ENCODE measurements around the gene TIAM2.
"Not testable (repeated sequence)": the region's sequence is repeated elsewhere in the genome, so short reads cannot be mapped to it uniquely, and the experiment has no call there.

TIAM2 gene

DNA sequence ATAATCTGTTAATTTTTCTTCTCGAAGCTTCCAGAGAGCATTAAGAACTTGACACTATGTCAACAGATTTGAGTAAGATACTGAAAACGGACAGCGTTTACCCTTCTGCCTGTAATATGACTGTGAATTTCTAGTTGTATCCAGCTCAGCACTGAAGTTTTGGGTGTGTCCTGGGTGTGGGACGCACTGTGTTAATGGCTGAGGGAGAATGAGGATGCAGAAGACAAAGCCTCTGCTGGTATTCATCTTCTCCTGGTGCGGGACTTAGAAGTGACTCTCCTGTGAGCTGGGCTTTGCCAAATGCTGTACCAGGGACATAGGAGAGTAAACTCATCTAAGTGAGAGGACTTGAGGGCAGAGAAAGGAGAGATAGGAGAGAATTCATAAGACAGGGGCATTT is 178.4 kb downstream of the TIAM2 start:
- DNase-seq, result no peak

GRCh38 chr6:155174576-155175211 is 179.6 kb downstream of the TIAM2 start:
- peak; percentile 22 for DNase-seq

GRCh38 chr6:155177363-155177961 is 182.3 kb downstream of the TIAM2 start:
- peak; percentile 14 for DNase-seq

DNA sequence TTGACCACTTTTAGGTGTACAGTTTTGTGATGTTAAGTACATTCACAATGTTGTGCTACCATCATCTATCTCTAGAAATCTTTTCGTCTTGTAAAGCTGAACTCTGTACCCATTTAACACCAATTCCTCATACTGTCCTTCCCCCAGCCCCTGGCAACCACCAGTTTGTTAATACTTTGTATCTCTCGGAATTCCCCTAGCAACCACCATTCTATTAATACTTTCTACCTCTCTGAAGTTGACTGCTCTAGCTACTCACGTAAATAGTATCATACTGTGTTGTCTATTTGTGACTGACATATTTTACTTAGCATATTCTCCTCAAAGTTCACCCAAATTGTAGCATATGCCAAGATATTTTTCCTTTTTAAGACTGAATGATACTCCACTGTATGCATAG is 186.4 kb downstream of the TIAM2 start:
- DNase-seq, result no peak

DNA sequence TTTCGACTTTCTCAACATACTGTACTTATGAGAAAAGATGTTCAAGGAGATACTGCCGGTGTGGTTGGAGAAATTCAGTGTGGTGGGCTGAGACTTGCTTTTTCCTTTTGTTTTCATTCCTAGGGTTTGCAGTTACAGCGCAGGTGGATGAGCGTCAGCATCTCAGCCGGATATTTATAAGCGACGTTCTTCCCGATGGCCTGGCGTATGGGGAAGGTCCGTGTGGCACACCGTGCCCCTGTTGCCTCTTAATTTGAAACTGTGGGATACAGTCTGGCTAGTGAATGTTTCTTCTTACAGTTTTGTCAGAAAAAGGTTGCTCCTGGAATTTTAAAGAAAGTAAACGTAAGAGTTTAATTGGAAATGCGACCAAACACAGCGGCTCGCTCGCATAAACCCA is 187.0 kb downstream of the TIAM2 start:
- DNase-seq, result no peak

DNA sequence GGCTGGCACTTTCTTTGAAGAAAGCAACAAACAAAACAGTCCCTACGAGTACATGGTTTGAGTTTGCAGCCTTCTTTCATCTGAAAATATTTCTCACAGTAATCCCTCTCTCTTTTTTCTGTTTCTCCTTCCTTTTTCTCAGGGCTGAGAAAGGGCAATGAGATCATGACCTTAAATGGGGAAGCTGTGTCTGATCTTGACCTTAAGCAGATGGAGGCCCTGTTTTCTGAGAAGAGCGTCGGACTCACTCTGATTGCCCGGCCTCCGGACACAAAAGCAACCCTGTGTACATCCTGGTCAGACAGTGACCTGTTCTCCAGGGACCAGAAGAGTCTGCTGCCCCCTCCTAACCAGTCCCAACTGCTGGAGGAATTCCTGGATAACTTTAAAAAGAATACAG is 188.0 kb downstream of the TIAM2 start:
- no peak for DNase-seq

DNA sequence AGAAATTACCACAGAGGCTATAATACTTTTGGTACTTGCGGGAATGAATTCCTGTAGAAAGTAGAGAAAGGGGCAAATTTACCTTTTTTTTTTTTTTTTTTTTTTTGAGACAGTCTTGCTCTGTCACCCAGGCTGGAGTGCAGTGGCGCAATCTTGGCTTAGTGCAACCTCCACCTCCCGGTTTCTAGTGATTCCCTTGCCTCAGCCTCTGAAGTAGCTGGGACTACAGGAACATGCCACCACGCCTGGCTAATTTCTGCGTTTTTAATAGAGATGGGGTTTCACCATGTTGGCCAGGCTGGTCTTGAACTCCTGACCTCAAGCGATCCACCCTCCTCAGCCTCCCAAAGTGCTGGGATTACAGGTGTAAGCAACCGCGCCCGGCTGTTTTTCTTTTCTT is 189.9 kb downstream of the TIAM2 start:
- not testable (repeated sequence) for DNase-seq

DNA sequence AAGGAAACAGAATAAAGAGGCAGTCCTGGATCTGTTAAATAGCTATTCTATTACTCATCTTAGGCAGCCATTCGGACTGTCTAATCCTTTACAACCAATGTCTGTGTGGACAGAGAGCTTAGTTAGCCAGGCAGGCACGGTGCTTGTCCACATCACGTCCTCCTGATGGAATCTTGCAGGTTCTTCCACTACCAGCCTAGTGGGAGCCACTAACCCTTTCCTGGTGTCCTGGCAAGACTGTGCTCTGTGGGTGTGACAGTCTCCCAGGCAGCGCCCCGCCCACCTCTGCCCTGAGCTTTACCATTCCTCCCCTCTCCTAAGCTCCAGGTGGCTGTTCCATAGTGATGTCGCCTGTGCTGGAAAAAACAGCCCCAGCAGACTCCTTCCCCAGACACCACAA is 190.4 kb downstream of the TIAM2 start:
- DNase-seq, result no peak

GRCh38 chr6:155186052-155186658 is 191.0 kb downstream of the TIAM2 start:
- DNase-seq, result no peak

GRCh38 chr6:155187106-155187505 is 192.0 kb downstream of the TIAM2 start:
- no peak for DNase-seq

- DNase-seq, result no peak
Measured at GRCh38 chr6:155187994-155188706, 193.0 kb downstream of the TIAM2 start.

DNA sequence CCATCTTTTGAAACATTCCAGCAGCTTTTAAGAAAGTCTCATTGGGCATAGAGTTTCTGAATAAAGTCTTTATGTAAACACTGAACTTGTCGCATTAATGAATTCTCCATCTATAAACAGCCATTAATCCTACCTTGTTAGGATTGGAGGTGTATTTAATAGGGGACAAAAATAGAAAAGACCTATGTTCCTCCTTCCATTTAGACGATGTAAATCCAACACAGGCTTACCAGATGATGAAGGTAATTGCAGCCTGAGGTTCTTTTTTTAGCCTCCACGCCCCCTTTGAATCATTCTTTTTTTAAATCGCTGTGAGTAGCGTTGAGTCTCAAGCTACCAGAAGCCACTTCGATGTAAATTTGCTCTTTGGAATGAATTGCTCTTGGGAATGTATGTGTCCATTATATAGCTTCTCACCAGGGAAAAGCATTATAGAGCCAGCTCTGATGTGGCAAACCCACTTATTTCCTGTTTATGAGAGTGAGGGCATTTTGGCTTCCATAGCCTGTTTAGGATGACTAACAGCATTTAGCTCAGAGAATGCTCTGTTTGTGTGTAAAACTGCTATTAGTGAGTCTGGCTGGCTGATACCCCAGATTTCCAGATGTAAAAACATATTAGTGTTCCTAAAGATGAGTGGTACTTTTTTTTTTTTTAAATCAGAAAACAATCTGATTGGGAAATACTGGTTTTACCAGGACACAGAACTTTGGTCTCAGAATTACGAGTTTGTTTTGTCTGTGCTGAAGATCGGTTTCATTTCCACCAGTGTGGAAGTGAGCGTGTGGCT is 193.8 kb downstream of the TIAM2 start:
- no peak for DNase-seq

GRCh38 chr6:155190677-155191076 is 195.6 kb downstream of the TIAM2 start:
- no peak for DNase-seq

- no peak for DNase-seq
Measured at GRCh38 chr6:155193526-155193925, 198.4 kb downstream of the TIAM2 start.

DNA sequence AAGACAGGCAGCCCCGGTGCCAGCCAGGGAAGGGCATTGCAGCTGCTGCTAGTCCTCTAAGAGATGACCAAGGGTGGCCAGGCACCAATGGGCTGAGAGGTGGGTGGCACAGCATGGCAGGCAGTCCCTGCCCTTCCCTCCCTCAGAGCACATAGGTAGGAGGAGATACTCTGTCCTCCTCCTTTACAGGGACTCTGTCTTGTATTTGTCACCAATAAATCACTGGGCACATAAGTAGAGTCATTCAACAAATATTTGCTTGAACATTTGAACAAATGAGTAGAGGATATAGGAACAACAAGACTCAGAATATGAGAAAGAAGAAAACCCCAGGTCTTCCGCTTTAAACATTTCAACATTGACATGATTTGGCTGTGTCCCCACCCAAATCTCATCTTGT is 199.3 kb downstream of the TIAM2 start:
- no peak for DNase-seq

DNA sequence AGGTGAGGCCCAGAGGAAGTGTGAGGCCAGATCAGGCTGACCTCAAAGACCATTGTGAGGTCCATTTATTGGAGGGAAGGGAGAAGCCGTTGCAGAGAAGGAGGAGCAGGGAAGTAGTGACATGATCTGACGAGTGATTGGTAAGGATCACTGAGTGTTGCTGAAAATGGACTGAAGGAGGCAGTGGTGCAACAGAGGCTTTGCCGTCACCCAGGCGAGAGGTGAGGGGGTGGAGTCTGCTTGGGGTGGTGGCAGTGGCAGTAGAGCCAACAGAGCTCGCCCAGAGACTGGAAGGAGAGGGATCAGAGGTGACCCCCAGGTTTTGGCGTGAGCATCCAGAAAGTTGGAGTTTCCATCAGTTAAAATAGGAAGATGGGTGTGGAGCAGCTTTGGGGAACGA is 200.8 kb downstream of the TIAM2 start:
- DNase-seq, result no peak

DNA sequence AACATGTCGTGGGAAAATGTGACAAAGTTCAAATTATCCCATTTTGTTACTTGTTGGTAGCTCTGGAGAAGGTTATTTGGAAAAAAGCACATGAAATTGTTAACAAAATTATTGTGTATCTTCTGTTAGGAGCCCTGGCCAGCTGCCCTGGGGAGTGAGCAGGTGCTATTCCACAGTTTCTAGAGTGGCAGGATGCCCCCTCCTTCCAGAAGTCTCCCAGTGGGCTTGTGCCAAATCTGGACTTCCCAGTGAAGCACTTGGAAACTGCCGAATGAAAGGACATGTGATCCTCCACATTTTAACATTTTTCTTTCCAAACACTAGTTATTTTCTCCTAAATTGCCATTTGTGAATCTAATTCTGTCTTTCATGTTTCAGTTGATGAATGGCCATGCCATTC is 201.8 kb downstream of the TIAM2 start:
- no peak for DNase-seq

DNA sequence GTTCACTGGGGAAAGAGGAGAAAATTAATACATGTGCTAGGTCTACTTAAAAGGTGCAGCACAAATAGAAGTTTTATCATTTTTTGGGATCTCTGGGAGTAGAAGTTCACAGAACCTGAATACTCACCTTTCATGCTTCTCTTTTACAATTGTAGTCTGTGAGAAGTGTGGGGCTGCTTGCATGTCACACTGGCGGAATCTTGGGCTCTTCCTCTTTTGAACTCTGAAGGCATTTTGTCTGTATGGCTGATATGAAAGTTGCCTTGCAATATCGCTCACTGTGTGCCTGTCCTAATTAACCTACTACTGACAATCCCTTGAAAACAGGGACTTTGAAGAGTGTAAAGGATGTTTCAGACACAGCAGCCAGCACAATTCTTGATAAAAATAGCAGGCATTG is 202.8 kb downstream of the TIAM2 start:
- no peak for DNase-seq

GRCh38 chr6:155200012-155200411 is 204.9 kb downstream of the TIAM2 start:
- DNase-seq, result no peak

DNA sequence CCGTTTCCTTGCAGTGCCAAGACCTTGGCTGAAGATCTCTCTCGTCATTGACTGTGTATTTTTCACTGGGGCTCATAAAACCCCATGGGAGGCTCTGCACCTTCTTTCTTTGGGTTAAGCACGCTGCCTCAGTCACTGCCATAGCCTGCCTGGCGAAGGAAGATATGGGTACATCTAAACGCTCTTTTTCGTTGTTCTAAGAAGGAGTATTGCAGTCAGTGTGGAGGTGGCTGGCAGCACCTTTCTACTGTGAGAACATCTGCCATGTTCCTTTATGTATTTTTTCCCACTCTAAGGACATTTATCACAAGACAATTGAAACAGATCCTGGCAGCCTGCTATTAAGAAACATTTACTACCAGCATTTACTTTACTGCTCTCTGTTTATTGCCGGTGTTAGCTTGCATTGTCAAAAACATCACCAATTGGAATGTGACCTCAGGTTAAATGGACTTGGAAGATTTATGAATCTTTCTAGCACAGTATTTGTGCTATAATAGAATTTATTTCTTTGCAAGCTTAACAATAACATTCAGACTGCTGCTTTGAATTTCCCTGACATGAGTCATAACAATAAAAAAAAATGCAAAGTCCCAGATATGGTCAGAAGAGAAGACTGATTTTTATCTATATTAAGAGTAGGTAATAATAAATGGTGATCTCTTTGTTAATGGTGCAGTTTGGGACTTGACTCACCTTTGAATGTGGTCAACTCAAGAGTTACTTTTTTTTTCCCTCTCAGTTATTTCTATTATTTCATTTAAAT is 206.5 kb downstream of the TIAM2 start:
- DNase-seq, result no peak

- no peak for DNase-seq
Measured at GRCh38 chr6:155207223-155207622, 212.1 kb downstream of the TIAM2 start.

DNA sequence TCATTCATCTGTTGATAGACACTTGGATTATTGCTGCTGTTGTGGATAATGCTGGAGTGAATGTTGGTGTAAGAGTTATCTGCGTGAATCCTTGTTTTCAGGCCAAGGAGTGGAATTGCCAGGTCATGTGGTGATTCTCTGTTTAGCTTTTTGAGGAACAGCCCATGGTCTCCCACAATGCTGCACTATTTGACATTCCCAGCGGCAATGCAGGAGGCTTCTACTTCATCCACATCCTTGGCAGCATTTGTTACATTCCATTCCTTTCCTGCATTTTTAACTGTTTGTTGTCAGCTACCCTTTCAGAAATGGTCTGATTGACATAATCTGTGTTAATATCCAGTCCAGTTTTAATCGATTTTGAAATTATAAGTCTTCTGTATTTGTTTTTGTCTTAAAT is 217.0 kb downstream of the TIAM2 start:
- no peak for DNase-seq

All from GF-D8 (cell line).